Measurements from ENCODE around the gene PUS1. TPM values are rescaled to one million over a fixed set of nuclear protein-coding genes. Genes with fewer than 3 reads are reported as not detected.

Gene PUS1
- total and polyA plus RNA-seq, 9 of the 15 experiments (the other 6 are each of a cell fraction or from before 2014, with no cell fraction given) = 1.9 to 90.8 (median 30.0) TPM

DNA sequence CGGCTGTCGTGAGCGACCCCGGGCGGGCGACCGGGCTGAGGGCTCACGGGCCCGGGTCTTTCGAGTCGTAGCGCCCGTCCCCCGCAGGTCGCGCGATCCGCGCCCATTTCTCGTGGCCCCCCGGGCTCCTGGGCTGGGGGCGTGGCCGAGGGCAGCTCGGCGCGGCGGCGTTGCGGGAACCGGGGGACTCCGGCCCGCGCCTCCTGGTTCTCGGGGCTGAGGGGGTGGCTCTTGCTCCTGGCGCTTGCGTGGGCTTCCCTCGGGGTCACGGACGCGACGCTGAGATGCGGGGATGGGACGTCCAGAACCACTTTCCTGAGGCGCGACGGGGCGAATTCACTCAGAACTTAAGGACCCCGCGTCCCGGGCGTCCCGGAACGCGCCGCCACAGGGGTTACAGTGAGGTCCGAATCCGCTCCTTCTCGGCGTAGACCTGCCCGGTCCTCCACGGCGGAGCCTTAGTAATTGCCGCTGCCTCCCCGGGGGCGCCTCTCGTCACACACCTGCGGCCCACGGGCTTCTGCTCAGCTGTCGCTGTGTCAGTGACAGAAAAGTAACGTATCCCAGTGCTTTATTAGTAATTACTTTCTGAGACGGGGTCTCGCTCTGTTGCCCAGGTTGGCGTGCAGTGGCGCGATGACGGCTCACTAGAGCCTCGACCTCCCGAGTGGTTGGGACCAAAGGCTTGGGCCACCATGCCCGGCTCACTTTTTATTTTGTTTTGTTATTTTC is 21.3 kb downstream of the PUS1 start:
- Histone ChIP-seq H3K79me2 (ENCODE audit: control insufficient read depth, insufficient read depth, low read length) (peaks cover 55% of the 10 kb centered on the region), H3K4me1 (replicated peaks in 1 of 2; ENCODE audit: control insufficient read depth in 2 of 2, insufficient read depth in 2 of 2, low read length in 2 of 2) (peaks cover 15 to 41% of the 10 kb centered on the region in 2 experiments), H3K4me2 (ENCODE audit: insufficient read depth, low read length) (peak overlapping the region; percentile 94), H3K9ac (ENCODE audit: insufficient read depth in 1 of 2, low read depth in 2 of 2, low read length in 2 of 2) (peak overlapping the region; percentile 97 to 100), H2AFZ (ENCODE audit: low read depth, low read length) (peak overlapping the region; percentile 84), H3K27ac (ENCODE audit: extremely low read depth, low read depth, low read length) (peak overlapping the region; percentile 90), H3K27me3 (ENCODE audit: control insufficient read depth in 2 of 2, insufficient read depth in 2 of 2, low read length in 2 of 2) (no peaks in the 10 kb centered on the region), H3K4me3 (peak overlapping the region; percentile 97), H3K9me3 (replicated peaks; ENCODE audit: control insufficient read depth, insufficient read depth, low read depth, low read length) (no peaks in the 10 kb centered on the region), H4K20me1 (replicated peaks; ENCODE audit: control insufficient read depth, insufficient read depth, low read length) (peaks cover 4% of the 10 kb centered on the region; the same call in 1 of the 2 replicates), H3K36me3 (ENCODE audit: control insufficient read depth, insufficient read depth, low read length) (peaks cover 10% of the 10 kb centered on the region; the same call in 2 of the 3 replicates), H3K9me1 (ENCODE audit: control insufficient read depth, insufficient read depth, low read length) (no peaks in the 10 kb centered on the region)
- ChIA-PET POLR2A (interaction anchor here (0.5 to 1.4 kb wide), 5 partner anchors 12 to 40 kb away, joined by 3 to 5 read pairs (median 3); no protein-coding TSS in a partner anchor), CTCF (ENCODE audit: low intra/inter-chr PET ratio) (interaction anchor here (0.7 to 1.2 kb wide), 2 partner anchors 22 to 1029 kb away, joined by 3 to 4 read pairs; partner anchors contain the start of gene PUS1)
- peak; percentile 45 to 79 (median 68) for DNase-seq (ENCODE audit: extremely low read depth in 1 of 4, low spot score in 3 of 4)
- in situ Hi-C loops (cut with MboI) (no loop called here), intact Hi-C loops (cut with micrococcal nuclease) (loop anchor here (2.0 kb wide), 1 partner anchor 50 kb away; no protein-coding TSS in a partner anchor)
- BruUV-seq (replicated peaks) = TSS peak; percentile 46
- ATAC-seq = peak; percentile 53
- FAIRE-seq = no peak
- 0% methylated on average over 57 of the region's 79 CpGs for WGBS (ENCODE audit: insufficient coverage, low coverage, missing lambda C conversion rate)
- peak; percentile 72 for TF ChIP-seq POLR2G (IDR thresholded peaks at IDR 0.05; ENCODE audit: low read depth, low read length)
- peak; percentile 80 for TF ChIP-seq RBFOX2 (IDR thresholded peaks at IDR 0.05; ENCODE audit: low read depth, low read length)
- TF ChIP-seq NCOA2 (IDR thresholded peaks at IDR 0.05; ENCODE audit: partially characterized antibody in 2 of 2) = no peak
- TF ChIP-seq PTBP1 (IDR thresholded peaks at IDR 0.05; ENCODE audit: low read depth, low read length) = no peak
- TF ChIP-seq TAF15 (IDR thresholded peaks at IDR 0.05; ENCODE audit: low read depth, low read length) = no peak
- peak; percentile 37; the same call in 1 of the 2 replicates for TF ChIP-seq CREB1 (IDR thresholded peaks at IDR 0.05)
- no peak for TF ChIP-seq CREB1 (CRISPR knock-in tag; IDR thresholded peaks at IDR 0.05)
- no peak for TF ChIP-seq MYC (IDR thresholded peaks at IDR 0.05; ENCODE audit: low read depth, low read length)
- TF ChIP-seq MYC (CRISPR knock-in tag; IDR thresholded peaks at IDR 0.05; ENCODE audit: borderline replicate concordance, low read depth) = 0 out of 2 replicates have a peak, but pooled peaks have one; percentile 23
- no peak for TF ChIP-seq STAG1 (CRISPR knock-in tag; IDR thresholded peaks at IDR 0.05; ENCODE audit: borderline replicate concordance)
- TF ChIP-seq SIN3A (IDR thresholded peaks at IDR 0.05; ENCODE audit: borderline replicate concordance in 2 of 2, control insufficient read depth in 1 of 2, low read depth in 2 of 2, low read length in 2 of 2) = peak; percentile 34 to 74; a peak in 2 of 4 replicates
- no peak for TF ChIP-seq SMARCB1 (IDR thresholded peaks at IDR 0.05; ENCODE audit: insufficient read length, low read depth)
- no peak for TF ChIP-seq POLR3A (IDR thresholded peaks at IDR 0.05; ENCODE audit: borderline replicate concordance, extremely low read depth, insufficient read depth, insufficient read length)
- no peak for TF ChIP-seq MAZ (CRISPR knock-in tag; conservative IDR thresholded peaks at IDR 0.05 in 1 of 2, IDR thresholded peaks at IDR 0.05 in 1 of 2)
- TF ChIP-seq, protein P1, sequence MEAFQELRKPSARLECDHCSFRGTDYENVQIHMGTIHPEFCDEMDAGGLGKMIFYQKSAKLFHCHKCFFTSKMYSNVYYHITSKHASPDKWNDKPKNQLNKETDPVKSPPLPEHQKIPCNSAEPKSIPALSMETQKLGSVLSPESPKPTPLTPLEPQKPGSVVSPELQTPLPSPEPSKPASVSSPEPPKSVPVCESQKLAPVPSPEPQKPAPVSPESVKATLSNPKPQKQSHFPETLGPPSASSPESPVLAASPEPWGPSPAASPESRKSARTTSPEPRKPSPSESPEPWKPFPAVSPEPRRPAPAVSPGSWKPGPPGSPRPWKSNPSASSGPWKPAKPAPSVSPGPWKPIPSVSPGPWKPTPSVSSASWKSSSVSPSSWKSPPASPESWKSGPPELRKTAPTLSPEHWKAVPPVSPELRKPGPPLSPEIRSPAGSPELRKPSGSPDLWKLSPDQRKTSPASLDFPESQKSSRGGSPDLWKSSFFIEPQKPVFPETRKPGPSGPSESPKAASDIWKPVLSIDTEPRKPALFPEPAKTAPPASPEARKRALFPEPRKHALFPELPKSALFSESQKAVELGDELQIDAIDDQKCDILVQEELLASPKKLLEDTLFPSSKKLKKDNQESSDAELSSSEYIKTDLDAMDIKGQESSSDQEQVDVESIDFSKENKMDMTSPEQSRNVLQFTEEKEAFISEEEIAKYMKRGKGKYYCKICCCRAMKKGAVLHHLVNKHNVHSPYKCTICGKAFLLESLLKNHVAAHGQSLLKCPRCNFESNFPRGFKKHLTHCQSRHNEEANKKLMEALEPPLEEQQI (IDR thresholded peaks at IDR 0.05) = no peak
- peak; percentile 30 for TF ChIP-seq RBM22 (IDR thresholded peaks at IDR 0.05; ENCODE audit: low read depth, low read length, poor library complexity, severe bottlenecking)
- TF ChIP-seq ZNF121 (CRISPR knock-in tag; conservative IDR thresholded peaks at IDR 0.05) = peak; percentile 97
- TF ChIP-seq ZSCAN29 (IDR thresholded peaks at IDR 0.05) = peak; percentile 89
- TF ChIP-seq CC2D1A (IDR thresholded peaks at IDR 0.05) = no peak
